Measurements from ENCODE around the gene ABHD5.
A peak's percentile ranks its signal among the peaks of the same experiment; 100 is the strongest.

The ABHD5 gene

GRCh38 chr3:43723121-43723734, 32.5 kb downstream of the ABHD5 start:
- H3K4me3 ChIP-seq (ENCODE audit: low read depth, low read length): no peak overlapping the region
- H3K36me3 ChIP-seq: peaks cover 13% of the 10 kb centered on the region; the same call in 1 of the 2 replicates
- DNase-seq: no peak
- H3K27ac ChIP-seq: no peak overlapping the region
- TF ChIP-seq CTCF (IDR thresholded peaks at IDR 0.05; ENCODE audit: low read depth, low read length): no peak
- no peaks in the 10 kb centered on the region for H3K27me3 ChIP-seq (ENCODE audit: insufficient read depth, low read depth, severe bottlenecking)
- no peaks in the 10 kb centered on the region for H3K9me3 ChIP-seq (ENCODE audit: severe bottlenecking)

- H3K27ac ChIP-seq: no peak overlapping the region
- H3K36me3 ChIP-seq: no peaks in the 10 kb centered on the region; the same call in 1 of the 2 replicates
- H3K4me3 ChIP-seq (ENCODE audit: low read depth, low read length): no peak overlapping the region
- DNase-seq: no peak
- H3K27me3 ChIP-seq (ENCODE audit: insufficient read depth, low read depth, severe bottlenecking): no peaks in the 10 kb centered on the region
- TF ChIP-seq CTCF (IDR thresholded peaks at IDR 0.05; ENCODE audit: low read depth, low read length): no peak
- no peaks in the 10 kb centered on the region for H3K9me3 ChIP-seq (ENCODE audit: severe bottlenecking)
These were observed 35.8 kb downstream of the ABHD5 start for GRCh38 chr3:43726521-43726920.

GRCh38 chr3:43727930-43728329, 37.2 kb downstream of the ABHD5 start:
- no peaks in the 10 kb centered on the region for H3K27me3 ChIP-seq (ENCODE audit: insufficient read depth, low read depth, severe bottlenecking)
- no peak for DNase-seq
- no peaks in the 10 kb centered on the region for H3K9me3 ChIP-seq (ENCODE audit: severe bottlenecking)
- TF ChIP-seq CTCF (IDR thresholded peaks at IDR 0.05; ENCODE audit: low read depth, low read length): no peak
- H3K4me3 ChIP-seq (ENCODE audit: low read depth, low read length): no peak overlapping the region
- no peak overlapping the region for H3K27ac ChIP-seq
- H3K36me3 ChIP-seq: no peaks in the 10 kb centered on the region; the same call in 1 of the 2 replicates

- TF ChIP-seq CTCF (IDR thresholded peaks at IDR 0.05; ENCODE audit: low read depth, low read length): no peak
- H3K27ac ChIP-seq: no peak overlapping the region
- peak; percentile 23 for DNase-seq
- no peaks in the 10 kb centered on the region for H3K36me3 ChIP-seq
- H3K4me3 ChIP-seq (ENCODE audit: low read depth, low read length): no peak overlapping the region
- H3K27me3 ChIP-seq (ENCODE audit: insufficient read depth, low read depth, severe bottlenecking): no peaks in the 10 kb centered on the region
- H3K9me3 ChIP-seq (ENCODE audit: severe bottlenecking): no peaks in the 10 kb centered on the region
These were observed 37.7 kb downstream of the ABHD5 start for GRCh38 chr3:43728476-43728875.

GRCh38 chr3:43728947-43729346, 38.2 kb downstream of the ABHD5 start:
- Histone ChIP-seq H3K36me3 (no peaks in the 10 kb centered on the region), H3K27ac (no peak overlapping the region), H3K4me3 (ENCODE audit: low read depth, low read length) (no peak overlapping the region), H3K9me3 (ENCODE audit: severe bottlenecking) (no peaks in the 10 kb centered on the region), H3K27me3 (ENCODE audit: insufficient read depth, low read depth, severe bottlenecking) (no peaks in the 10 kb centered on the region)
- no peak for DNase-seq
- TF ChIP-seq CTCF (IDR thresholded peaks at IDR 0.05; ENCODE audit: low read depth, low read length): no peak

Measured in WERI-Rb-1 (cell line).